WTC11 (cell line): ENCODE measurements around the gene FUT7. TPM values are rescaled to one million over a fixed set of nuclear protein-coding genes. Genes with fewer than 3 reads are reported as not detected.

Experiments
- ATAC-seq: fragments of 200-7000 bp; cut with Tn5 transposase; 2 replicates; pipeline ENCODE4 v1.10.0; 2021; ENCODE audit warnings: mild to moderate bottlenecking, moderate library complexity
- CTCF ChIA-PET: fragments of 300-600 bp; sonication (Branson Sonifier 250); formaldehyde crosslinking; loops from one replicate; lab custom pipeline; 2021; ENCODE audit warnings: antibody characterized with exemption; lab: Charles Lee
- POLR2A ChIA-PET: fragments of 350-600 bp; sonication (Branson Sonifier 250); formaldehyde crosslinking; loops from one replicate; lab custom pipeline; 2021; ENCODE audit warnings: antibody characterized with exemption; lab: Charles Lee
- DNase-seq: peaks from one replicate; pipeline ENCODE4 v3.0.0; 2021; ENCODE audit warnings: low spot score
- H3K27ac Mint-ChIP-seq: 2 replicates; pipeline ENCODE4 v1.8.0; 2021; ENCODE audit warnings: mixed read lengths
- H3K27me3 Mint-ChIP-seq: 2 replicates; pipeline ENCODE4 v1.8.0; 2021; ENCODE audit warnings: low read depth, mild to moderate bottlenecking, moderate library complexity, mixed read lengths
- H3K36me3 Mint-ChIP-seq: 2 replicates; pipeline ENCODE4 v1.8.0; 2021; ENCODE audit warnings: mixed read lengths
- H3K4me1 Mint-ChIP-seq: 2 replicates; pipeline ENCODE4 v1.8.0; 2022; ENCODE audit warnings: mixed read lengths
- H3K4me3 Mint-ChIP-seq: 2 replicates; pipeline ENCODE4 v1.8.0; 2021; ENCODE audit warnings: mild to moderate bottlenecking, moderate library complexity, mixed read lengths
- H3K9me3 Mint-ChIP-seq: 2 replicates; pipeline ENCODE4 v1.8.0; 2021; ENCODE audit warnings: mixed read lengths
- CREB1 ChIP-seq: sonication (generic); formaldehyde crosslinking; IDR thresholded peaks from 2 replicates; pipeline ENCODE4 v1.8.0; 2023; ENCODE audit warnings: mild to moderate bottlenecking, missing genetic modification reagents
- FOXK1 ChIP-seq: sonication (generic); formaldehyde crosslinking; IDR thresholded peaks from 2 replicates; pipeline ENCODE4 v1.8.0; 2022; ENCODE audit warnings: mild to moderate bottlenecking, moderate library complexity, missing genetic modification reagents
- JUN ChIP-seq: sonication (generic); formaldehyde crosslinking; IDR thresholded peaks from 2 replicates; pipeline ENCODE4 v1.8.0; 2023; ENCODE audit warnings: mild to moderate bottlenecking, missing genetic modification reagents
- KAT7 ChIP-seq: sonication (generic); formaldehyde crosslinking; IDR thresholded peaks from 2 replicates; pipeline ENCODE4 v1.8.1; 2023; ENCODE audit warnings: missing genetic modification reagents, mild to moderate bottlenecking, borderline replicate concordance
- NFE2L1 ChIP-seq: sonication (generic); formaldehyde crosslinking; IDR thresholded peaks from 2 replicates; pipeline ENCODE4 v1.8.1; 2023; ENCODE audit warnings: missing genetic modification reagents
- NR1H2 ChIP-seq: sonication (generic); formaldehyde crosslinking; IDR thresholded peaks from 2 replicates; pipeline ENCODE4 v1.9.0; 2021; ENCODE audit warnings: mild to moderate bottlenecking, moderate library complexity, missing genetic modification reagents
- ZNF396 ChIP-seq: fragments of 250-450 bp; sonication (Bioruptor Pico); IDR thresholded peaks from 2 replicates; pipeline ENCODE4 v1.8.0; 2021; ENCODE audit warnings: mild to moderate bottlenecking, moderate library complexity, borderline replicate concordance
- total RNA-seq: library from RNA; stranded (reverse); gene quantifications from 3 replicates; pipeline ENCODE4 v1.2.3, GENCODE V29; 2021
- TF ChIP-seq, protein P1 (sequence below): sonication (generic); formaldehyde crosslinking; IDR thresholded peaks from 2 replicates; pipeline ENCODE4 v1.8.0; 2023; ENCODE audit warnings: mild to moderate bottlenecking, missing genetic modification reagents
- TF ChIP-seq, protein P2 (sequence below): sonication (generic); formaldehyde crosslinking; IDR thresholded peaks from 2 replicates; pipeline ENCODE4 v1.8.1; 2022; ENCODE audit warnings: missing genetic modification reagents, borderline replicate concordance
- TF ChIP-seq, protein P3 (sequence below): sonication (generic); formaldehyde crosslinking; IDR thresholded peaks from 2 replicates; pipeline ENCODE4 v1.8.1; 2023; ENCODE audit warnings: mild to moderate bottlenecking, moderate library complexity, missing genetic modification reagents
- TF ChIP-seq, protein P4 (sequence below): fragments of 250-450 bp; sonication (Bioruptor Pico); IDR thresholded peaks from 2 replicates; pipeline ENCODE4 v1.9.0; 2021; ENCODE audit warnings: moderate library complexity, mild to moderate bottlenecking, inconsistent platforms, borderline replicate concordance
- TF ChIP-seq, protein P5 (sequence below): sonication (generic); formaldehyde crosslinking; IDR thresholded peaks from 2 replicates; pipeline ENCODE4 v1.8.1; 2022; ENCODE audit warnings: low read depth, mild to moderate bottlenecking, moderate library complexity, missing genetic modification reagents, borderline replicate concordance
- TF ChIP-seq, protein P6 (sequence below): sonication (generic); formaldehyde crosslinking; IDR thresholded peaks from 2 replicates; pipeline ENCODE4 v1.8.0; 2022; ENCODE audit warnings: missing genetic modification reagents

The FUT7 gene
- total RNA-seq, 1 experiment from 2014 or later: not detected

DNA sequence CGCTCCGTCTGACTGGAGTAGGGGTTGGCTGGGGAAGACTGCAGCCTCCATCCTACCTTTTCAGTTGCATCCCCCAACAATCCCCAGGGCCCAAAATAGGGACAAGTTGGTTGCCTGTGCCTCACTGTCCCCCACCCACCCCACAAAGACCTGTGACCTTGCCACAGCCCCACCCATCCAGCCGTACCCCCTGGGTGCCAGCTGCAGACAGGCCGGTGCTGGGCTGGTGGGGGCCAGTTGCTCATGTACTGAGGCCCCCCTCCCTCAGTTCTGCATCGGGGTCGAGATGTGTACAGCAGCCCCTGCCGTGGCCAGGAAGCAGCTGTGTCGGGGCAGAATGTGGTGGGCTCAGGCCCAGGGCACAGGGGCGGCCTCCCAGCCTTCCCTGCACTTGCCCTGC lies 48.7 kb downstream of the FUT7 start:
- H3K9me3 Mint-ChIP-seq: no peaks in the 10 kb centered on the region

DNA sequence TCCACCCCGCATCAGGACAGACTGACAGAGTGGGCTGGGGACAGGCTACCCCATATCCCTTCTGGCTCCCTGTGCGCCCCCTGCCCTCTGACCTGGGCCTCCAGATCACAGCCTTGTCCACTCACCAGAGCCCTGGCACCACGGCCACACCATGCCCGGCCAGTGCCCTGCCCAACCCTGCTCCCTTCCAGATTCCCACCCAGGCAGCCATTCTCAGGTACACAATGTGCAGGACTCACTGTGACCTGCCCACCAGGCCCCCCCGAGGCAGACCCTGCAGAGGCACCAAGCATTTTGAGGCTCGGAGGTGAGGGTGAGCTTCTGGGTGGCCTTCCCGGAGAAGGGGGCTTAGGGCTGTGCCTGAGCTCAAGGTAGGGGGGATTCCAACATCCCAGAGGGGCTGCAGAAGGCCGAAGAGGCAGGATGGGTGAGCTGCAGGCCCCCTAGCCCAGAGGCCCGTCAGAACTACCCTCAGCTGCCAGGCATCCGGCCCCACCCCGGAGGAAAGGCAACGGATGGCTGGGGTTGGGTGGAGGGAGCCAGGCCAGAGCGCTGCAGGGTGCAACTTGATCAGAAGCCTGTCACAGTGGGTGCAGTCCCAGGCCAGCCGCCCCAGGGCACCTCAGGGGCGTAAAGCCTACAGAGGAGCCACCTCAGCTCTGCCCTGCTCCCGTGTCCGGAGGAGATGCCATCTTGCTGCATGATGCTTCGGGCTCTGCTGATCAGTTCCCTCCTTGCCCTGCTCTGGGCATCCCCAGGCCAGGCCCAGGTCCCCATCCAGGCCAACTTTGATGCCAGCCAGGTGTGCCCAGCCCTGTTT lies 49.4 kb downstream of the FUT7 start, which contains the start of gene LCNL1:
TSS of gene LCNL1 (plus strand) at position 762 of the 820 bp plus-strand sequence. CDS start 594 bp downstream, outside the sequence.
- Mint-ChIP-seq H3K27me3 (peaks cover 22% of the 10 kb centered on the region), H3K36me3 (no peaks in the 10 kb centered on the region), H3K27ac (peak within 1 kb of the TSS; percentile 4), H3K4me1 (peaks cover 1% of the 10 kb centered on the region; the same call in 1 of the 2 replicates), H3K4me3 (no peak within 1 kb of the TSS), H3K9me3 (no peaks in the 10 kb centered on the region)
- DNase-seq (no peak), ATAC-seq (no peak)
- POLR2A ChIA-PET: no interaction called here
- CTCF ChIA-PET: interaction anchor here (1.4 to 1.9 kb wide), 4 partner anchors 9 to 53 kb away, joined by 3 to 10 read pairs (median 8); partner anchors contain the start of gene PAXX
- no peak for TF ChIP-seq FOXK1 (CRISPR knock-in tag)
- TF ChIP-seq, protein P1, sequence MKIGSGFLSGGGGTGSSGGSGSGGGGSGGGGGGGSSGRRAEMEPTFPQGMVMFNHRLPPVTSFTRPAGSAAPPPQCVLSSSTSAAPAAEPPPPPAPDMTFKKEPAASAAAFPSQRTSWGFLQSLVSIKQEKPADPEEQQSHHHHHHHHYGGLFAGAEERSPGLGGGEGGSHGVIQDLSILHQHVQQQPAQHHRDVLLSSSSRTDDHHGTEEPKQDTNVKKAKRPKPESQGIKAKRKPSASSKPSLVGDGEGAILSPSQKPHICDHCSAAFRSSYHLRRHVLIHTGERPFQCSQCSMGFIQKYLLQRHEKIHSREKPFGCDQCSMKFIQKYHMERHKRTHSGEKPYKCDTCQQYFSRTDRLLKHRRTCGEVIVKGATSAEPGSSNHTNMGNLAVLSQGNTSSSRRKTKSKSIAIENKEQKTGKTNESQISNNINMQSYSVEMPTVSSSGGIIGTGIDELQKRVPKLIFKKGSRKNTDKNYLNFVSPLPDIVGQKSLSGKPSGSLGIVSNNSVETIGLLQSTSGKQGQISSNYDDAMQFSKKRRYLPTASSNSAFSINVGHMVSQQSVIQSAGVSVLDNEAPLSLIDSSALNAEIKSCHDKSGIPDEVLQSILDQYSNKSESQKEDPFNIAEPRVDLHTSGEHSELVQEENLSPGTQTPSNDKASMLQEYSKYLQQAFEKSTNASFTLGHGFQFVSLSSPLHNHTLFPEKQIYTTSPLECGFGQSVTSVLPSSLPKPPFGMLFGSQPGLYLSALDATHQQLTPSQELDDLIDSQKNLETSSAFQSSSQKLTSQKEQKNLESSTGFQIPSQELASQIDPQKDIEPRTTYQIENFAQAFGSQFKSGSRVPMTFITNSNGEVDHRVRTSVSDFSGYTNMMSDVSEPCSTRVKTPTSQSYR (CRISPR knock-in tag): no peak
- TF ChIP-seq, all 79 proteins: peak for 0

More for the DNA sequence above, 48.7 kb downstream of the FUT7 start:
- no peak overlapping the region for H3K4me3 Mint-ChIP-seq
- H3K36me3 Mint-ChIP-seq: no peaks in the 10 kb centered on the region
- H3K4me1 Mint-ChIP-seq: no peaks in the 10 kb centered on the region
- DNase-seq: no peak
- no peak for ATAC-seq
- TF ChIP-seq NFE2L1 (CRISPR knock-in tag): no peak
- TF ChIP-seq KAT7: no peak
- TF ChIP-seq ZNF396 (CRISPR knock-in tag): no peak
- no peak for TF ChIP-seq CREB1
- no peak for TF ChIP-seq NR1H2 (CRISPR knock-in tag)
- TF ChIP-seq, protein P2, sequence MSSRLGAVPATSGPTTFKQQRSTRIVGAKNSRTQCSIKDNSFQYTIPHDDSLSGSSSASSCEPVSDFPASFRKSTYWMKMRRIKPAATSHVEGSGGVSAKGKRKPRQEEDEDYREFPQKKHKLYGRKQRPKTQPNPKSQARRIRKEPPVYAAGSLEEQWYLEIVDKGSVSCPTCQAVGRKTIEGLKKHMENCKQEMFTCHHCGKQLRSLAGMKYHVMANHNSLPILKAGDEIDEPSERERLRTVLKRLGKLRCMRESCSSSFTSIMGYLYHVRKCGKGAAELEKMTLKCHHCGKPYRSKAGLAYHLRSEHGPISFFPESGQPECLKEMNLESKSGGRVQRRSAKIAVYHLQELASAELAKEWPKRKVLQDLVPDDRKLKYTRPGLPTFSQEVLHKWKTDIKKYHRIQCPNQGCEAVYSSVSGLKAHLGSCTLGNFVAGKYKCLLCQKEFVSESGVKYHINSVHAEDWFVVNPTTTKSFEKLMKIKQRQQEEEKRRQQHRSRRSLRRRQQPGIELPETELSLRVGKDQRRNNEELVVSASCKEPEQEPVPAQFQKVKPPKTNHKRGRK (CRISPR knock-in tag): no peak
- TF ChIP-seq, protein P3, sequence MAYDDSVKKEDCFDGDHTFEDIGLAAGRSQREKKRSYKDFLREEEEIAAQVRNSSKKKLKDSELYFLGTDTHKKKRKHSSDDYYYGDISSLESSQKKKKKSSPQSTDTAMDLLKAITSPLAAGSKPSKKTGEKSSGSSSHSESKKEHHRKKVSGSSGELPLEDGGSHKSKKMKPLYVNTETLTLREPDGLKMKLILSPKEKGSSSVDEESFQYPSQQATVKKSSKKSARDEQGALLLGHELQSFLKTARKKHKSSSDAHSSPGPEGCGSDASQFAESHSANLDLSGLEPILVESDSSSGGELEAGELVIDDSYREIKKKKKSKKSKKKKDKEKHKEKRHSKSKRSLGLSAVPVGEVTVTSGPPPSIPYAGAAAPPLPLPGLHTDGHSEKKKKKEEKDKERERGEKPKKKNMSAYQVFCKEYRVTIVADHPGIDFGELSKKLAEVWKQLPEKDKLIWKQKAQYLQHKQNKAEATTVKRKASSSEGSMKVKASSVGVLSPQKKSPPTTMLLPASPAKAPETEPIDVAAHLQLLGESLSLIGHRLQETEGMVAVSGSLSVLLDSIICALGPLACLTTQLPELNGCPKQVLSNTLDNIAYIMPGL (CRISPR knock-in tag): no peak
- TF ChIP-seq, protein P4, sequence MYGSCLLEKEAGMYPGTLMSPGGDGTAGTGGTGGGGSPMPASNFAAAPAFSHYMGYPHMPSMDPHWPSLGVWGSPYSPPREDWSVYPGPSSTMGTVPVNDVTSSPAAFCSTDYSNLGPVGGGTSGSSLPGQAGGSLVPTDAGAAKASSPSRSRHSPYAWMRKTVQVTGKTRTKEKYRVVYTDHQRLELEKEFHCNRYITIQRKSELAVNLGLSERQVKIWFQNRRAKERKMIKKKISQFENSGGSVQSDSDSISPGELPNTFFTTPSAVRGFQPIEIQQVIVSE (CRISPR knock-in tag): no peak
- TF ChIP-seq, protein P5, sequence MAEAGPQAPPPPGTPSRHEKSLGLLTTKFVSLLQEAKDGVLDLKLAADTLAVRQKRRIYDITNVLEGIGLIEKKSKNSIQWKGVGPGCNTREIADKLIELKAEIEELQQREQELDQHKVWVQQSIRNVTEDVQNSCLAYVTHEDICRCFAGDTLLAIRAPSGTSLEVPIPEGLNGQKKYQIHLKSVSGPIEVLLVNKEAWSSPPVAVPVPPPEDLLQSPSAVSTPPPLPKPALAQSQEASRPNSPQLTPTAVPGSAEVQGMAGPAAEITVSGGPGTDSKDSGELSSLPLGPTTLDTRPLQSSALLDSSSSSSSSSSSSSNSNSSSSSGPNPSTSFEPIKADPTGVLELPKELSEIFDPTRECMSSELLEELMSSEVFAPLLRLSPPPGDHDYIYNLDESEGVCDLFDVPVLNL (CRISPR knock-in tag): no peak
- TF ChIP-seq, protein P6, sequence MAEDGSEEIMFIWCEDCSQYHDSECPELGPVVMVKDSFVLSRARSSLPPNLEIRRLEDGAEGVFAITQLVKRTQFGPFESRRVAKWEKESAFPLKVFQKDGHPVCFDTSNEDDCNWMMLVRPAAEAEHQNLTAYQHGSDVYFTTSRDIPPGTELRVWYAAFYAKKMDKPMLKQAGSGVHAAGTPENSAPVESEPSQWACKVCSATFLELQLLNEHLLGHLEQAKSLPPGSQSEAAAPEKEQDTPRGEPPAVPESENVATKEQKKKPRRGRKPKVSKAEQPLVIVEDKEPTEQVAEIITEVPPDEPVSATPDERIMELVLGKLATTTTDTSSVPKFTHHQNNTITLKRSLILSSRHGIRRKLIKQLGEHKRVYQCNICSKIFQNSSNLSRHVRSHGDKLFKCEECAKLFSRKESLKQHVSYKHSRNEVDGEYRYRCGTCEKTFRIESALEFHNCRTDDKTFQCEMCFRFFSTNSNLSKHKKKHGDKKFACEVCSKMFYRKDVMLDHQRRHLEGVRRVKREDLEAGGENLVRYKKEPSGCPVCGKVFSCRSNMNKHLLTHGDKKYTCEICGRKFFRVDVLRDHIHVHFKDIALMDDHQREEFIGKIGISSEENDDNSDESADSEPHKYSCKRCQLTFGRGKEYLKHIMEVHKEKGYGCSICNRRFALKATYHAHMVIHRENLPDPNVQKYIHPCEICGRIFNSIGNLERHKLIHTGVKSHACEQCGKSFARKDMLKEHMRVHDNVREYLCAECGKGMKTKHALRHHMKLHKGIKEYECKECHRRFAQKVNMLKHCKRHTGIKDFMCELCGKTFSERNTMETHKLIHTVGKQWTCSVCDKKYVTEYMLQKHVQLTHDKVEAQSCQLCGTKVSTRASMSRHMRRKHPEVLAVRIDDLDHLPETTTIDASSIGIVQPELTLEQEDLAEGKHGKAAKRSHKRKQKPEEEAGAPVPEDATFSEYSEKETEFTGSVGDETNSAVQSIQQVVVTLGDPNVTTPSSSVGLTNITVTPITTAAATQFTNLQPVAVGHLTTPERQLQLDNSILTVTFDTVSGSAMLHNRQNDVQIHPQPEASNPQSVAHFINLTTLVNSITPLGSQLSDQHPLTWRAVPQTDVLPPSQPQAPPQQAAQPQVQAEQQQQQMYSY (CRISPR knock-in tag): no peak
- TF ChIP-seq JUN (CRISPR knock-in tag): no peak
- H3K27me3 Mint-ChIP-seq: peaks cover 28% of the 10 kb centered on the region
- CTCF ChIA-PET: interaction anchor here (1.8 kb wide), 1 partner anchor 9 kb away, joined by 8 read pairs; the partner anchor contains the start of gene PAXX
- POLR2A ChIA-PET: no interaction called here
- H3K27ac Mint-ChIP-seq: no peak overlapping the region
